ENCODE data around the gene HAPSTR1. TPM values are rescaled to one million over a fixed set of nuclear protein-coding genes. Genes with fewer than 3 reads are reported as not detected.
A peak's percentile ranks its signal among the peaks of the same experiment; 100 is the strongest.

The HAPSTR1 gene
- total and polyA plus RNA-seq, 2 of the 13 experiments (the other 11 are each of a cell fraction or from before 2014, with no cell fraction given) = 25.2 to 83.2 TPM

GRCh38 chr16:9092282-9092977, 986 bp downstream of the HAPSTR1 start (continued):
- TF ChIP-seq ZNF44 (CRISPR knock-in tag; IDR thresholded peaks at IDR 0.05) (peak; percentile 94; the same call in 1 of the 2 replicates), BRCA1 (CRISPR knock-in tag; IDR thresholded peaks at IDR 0.05) (no peak), ARNTL (CRISPR knock-in tag; IDR thresholded peaks at IDR 0.05) (0 out of 2 replicates have a peak, but pooled peaks have one; percentile 56), HIVEP1 (CRISPR knock-in tag; IDR thresholded peaks at IDR 0.05) (peak; percentile 78), PHF5A (CRISPR knock-in tag; IDR thresholded peaks at IDR 0.05; ENCODE audit: low read depth, unreplicated experiment) (peak; percentile 32), HNF1A (IDR thresholded peaks at IDR 0.05; ENCODE audit: low read depth) (no peak), HNF1A (CRISPR knock-in tag; IDR thresholded peaks at IDR 0.05; ENCODE audit: borderline replicate concordance) (peak; percentile 27; the same call in 1 of the 2 replicates), ZEB1 (IDR thresholded peaks at IDR 0.05; ENCODE audit: insufficient replicate concordance, low read depth) (peak; percentile 28), HMGXB4 (CRISPR knock-in tag; IDR thresholded peaks at IDR 0.05; ENCODE audit: borderline replicate concordance in 1 of 2, low read depth in 1 of 2) (peak; percentile 27 to 72; a peak in 3 of 4 replicates), ZBTB33 (CRISPR knock-in tag; IDR thresholded peaks at IDR 0.05) (no peak), GATAD1 (CRISPR knock-in tag; IDR thresholded peaks at IDR 0.05) (peak; percentile 35; the same call in 1 of the 2 replicates), ATF4 (CRISPR knock-in tag; IDR thresholded peaks at IDR 0.05) (0 out of 4 replicates have a peak, but pooled peaks of 1 of the 2 experiments have one; percentile 5), RARG (CRISPR knock-in tag; IDR thresholded peaks at IDR 0.05; ENCODE audit: low read depth) (no peak), JDP2 (CRISPR knock-in tag; IDR thresholded peaks at IDR 0.05; ENCODE audit: borderline replicate concordance) (no peak), ZNF570 (CRISPR knock-in tag; IDR thresholded peaks at IDR 0.05; ENCODE audit: borderline replicate concordance) (0 out of 2 replicates have a peak, but pooled peaks have one; percentile 0), BHLHE40 (IDR thresholded peaks at IDR 0.05; ENCODE audit: low read length) (no peak; the same call in 1 of the 2 replicates), KLF6 (CRISPR knock-in tag; IDR thresholded peaks at IDR 0.05) (0 out of 2 replicates have a peak, but pooled peaks have one; percentile 62), PLRG1 (conservative IDR thresholded peaks at IDR 0.05) (no peak), E2F2 (CRISPR knock-in tag; IDR thresholded peaks at IDR 0.05; ENCODE audit: borderline replicate concordance) (no peak)
